GM21526 (cell line): ENCODE measurements around the gene COBL.

ENCODE experiments used
- ATAC-seq: cut with Tn5 transposase; IDR thresholded peaks from one replicate; pipeline ENCODE4 v1.9.1; 2021; ENCODE audit warnings: moderate library complexity; ENCODE audit not compliant: unreplicated experiment, low FRiP score

COBL gene

DNA sequence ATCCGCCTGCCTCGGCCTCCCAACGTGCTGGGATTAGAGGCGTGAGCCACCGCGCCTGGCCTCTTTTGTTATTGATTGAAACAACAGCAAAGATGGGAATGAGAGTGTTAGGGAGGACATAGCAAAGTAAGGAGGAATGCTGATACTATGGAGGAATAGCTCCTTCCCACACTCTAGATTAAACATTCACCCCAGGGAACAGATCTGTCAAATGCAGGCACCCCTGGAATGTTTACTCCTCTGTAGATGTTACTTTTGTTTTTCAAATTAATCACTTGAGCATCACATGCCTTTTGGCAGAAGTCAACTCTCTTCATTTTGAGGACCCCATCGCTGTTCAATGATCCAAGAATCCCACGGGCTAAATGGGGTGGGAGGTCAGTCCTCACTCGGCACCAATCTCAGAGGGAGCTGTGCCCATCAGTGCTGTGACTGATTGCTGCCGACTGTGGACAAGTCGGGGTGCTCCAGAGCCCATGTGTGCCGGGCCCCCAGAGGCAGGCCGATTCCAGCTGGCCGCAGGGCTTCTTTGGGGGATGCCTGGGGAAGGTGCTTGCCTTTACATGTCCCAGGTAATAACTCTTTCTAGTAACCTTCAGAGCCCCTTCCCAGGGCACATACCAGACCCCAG is 10.2 kb upstream of the COBL start:
- ATAC-seq = no peak

DNA sequence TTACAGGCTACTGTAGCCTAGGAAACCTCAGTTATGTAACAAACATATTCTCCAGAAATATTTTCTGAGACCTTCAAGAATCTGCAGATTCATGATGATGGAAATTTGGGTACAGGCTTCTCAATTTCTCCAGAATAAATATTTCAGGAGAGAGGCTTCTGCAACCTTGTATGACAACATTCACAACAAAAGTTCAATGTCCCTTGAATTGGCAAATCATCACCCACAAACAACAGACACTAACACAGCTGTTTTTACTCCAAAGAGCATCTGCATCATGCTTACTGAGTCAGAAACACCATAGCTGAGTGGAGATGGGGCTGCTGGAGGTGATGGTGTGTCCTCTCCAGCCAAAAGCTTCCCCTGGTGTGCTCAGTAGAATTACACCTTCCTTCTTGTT is 9.3 kb upstream of the COBL start:
- ATAC-seq = no peak

DNA sequence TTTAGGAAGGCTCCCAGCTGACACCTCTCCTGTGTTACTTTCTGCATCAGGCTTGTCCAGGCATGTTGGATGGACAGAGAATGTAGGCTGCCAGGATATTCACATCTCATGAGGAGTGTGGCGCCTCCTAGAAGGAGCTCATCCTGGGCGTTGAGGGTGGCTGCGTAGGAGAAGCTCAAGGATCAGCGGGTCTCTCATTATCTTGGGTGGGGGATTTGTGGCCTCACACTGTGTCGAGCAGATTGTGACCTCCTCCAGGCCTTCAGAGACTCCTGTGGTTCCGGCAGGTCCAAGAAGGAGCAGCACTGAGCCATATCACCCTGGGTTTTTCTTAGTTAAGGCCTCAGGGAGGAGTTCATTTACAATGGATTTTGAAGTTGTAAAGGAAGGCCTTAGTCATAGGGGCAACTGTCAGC is 8.7 kb upstream of the COBL start:
- ATAC-seq = no peak

DNA sequence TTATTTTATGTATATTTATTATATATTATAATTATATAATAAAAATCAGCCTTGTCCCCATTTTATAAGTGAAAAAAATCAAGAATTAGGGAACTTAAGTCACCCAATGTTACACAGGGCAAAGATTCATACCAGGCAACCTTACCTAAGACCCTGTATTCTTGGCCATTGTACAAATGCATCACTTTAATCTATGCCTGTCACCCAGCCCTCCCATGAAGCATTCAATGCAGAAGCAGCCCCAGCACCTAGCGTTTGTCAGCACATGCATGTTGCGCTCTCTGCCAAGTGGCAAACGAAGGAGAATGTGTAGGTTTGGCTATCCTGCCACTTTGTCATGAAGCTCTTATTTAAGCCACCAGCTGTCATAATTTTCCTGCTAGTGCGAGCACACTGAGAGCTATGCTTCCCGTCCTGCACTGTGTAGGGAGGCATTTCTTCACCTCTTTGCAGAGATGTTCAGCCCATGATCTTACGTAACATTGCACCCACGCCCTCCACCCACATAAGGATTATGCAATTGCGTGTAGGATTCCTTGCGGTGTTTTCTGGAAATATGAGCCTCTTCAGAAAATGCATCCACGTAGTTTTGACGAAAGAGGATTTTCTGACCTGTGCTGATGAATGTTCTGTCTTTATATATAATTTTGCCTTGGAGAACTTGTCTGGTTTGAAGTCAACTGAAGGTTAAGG is 7.7 kb upstream of the COBL start:
- ATAC-seq = no peak

DNA sequence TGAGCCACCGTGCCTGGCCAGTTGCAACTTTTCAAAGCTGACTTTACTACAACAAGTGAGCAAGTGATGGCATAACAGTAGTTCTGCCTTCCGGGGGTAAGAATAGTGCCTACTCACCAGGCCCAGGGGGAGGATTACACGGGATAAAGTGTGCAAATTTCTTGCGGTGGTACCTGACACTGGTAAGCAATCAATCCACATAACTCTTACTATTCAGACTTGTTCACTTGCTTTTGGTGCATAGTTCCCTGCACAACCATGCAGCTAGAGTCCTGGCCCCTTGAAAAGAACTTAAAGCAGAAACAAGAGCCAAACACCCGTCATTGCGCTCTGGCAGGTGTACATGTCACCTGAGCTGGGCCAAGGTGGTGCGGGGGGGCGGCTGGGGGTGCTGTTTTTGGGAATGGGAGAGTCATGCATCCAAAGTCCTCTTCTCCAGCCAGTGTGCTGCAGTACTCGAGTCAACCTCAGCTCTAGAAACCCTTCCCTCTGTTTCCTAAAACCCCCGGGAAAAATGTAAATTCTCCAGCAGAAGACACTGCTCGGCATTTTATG is 5.4 kb upstream of the COBL start:
- ATAC-seq = no peak

DNA sequence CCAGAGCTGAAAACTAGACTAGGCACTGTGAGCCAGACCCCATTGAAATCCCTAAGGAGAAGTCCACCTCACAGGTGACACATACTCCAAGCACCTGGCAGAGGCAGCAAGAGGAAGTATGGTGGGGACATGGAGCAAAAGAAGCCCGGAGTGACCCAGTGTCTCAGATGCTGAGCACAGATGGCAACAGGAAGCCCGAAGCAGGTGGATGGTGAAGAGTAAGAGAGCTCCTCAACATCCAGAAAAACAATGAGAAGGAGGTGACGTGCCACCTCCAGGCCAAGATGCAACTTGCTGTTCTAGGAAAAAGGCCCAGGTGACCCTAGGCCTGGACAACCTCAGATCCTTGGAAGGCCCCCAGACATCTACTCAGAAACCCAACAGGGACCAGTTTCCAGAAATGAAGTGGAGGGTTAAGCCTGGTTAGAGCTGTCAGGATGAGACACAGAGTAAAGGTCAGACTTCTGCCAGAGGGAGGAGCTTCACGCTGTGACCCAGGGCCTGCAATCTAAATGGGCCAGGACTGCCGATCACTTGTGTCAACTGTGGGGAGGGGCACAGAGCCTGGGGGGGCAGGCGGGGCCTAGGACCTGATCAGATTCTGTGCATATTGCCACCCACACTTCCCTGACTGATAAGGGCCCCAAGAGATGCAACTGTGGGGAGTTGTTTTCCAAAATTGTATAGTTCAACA is 2.4 kb upstream of the COBL start:
- ATAC-seq = no peak

DNA sequence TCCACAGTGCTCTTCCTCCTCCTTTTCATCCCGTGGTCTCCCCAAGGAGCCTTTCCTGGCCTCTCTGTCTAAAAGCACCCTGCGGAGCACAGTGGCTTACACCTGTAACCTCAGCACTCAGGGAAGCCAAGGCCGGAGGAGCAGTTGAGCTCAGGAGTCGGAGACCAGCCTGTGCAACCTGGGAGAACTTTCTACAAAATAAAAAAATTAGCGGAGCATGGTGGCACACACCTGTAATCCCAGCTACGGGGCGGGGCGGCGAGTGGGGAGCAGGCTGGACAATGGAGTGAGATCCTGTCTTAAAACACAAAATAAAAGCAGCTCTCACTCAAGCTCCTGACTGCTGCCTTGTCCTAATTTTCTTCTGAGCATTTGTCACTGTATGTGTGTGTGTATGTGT is 1.4 kb upstream of the COBL start:
- no peak for ATAC-seq

DNA sequence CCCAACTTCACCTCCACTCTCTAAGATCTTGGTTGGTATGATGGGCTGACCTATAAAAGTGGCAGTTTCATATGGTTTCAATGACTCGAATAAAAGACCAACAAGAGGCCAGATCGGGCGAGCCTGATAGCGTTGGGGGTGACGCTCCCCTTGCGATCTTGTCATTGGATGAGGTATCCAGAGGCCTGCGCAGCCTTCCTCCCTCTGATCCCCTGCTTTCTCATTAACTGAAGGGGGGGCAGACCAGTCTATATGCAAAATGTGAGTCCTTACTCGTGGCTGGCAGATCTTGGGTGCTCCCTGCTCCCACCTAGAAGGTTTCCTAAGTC is 937 bp upstream of the COBL start:
- ATAC-seq = no peak

DNA sequence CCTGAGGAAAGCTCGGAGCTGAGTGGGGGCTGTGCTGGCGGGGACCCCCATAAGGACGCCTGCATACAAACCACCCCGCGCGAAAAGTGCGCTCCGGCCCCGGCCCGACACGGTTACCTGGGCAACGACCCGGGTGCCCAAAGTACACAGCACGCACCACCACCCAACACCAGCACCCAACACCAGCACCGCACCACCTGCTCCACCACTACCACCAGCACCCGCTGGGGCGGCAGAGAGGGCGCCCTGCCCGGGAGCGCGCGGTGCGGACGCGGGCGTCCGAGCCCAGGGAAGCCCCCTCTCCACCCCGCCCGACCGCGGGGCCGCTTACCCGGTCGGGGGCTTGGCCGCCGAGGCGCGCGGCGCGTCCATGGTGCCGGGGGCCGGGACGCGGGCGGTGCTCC is 345 bp downstream of the COBL start:
- no peak for ATAC-seq

DNA sequence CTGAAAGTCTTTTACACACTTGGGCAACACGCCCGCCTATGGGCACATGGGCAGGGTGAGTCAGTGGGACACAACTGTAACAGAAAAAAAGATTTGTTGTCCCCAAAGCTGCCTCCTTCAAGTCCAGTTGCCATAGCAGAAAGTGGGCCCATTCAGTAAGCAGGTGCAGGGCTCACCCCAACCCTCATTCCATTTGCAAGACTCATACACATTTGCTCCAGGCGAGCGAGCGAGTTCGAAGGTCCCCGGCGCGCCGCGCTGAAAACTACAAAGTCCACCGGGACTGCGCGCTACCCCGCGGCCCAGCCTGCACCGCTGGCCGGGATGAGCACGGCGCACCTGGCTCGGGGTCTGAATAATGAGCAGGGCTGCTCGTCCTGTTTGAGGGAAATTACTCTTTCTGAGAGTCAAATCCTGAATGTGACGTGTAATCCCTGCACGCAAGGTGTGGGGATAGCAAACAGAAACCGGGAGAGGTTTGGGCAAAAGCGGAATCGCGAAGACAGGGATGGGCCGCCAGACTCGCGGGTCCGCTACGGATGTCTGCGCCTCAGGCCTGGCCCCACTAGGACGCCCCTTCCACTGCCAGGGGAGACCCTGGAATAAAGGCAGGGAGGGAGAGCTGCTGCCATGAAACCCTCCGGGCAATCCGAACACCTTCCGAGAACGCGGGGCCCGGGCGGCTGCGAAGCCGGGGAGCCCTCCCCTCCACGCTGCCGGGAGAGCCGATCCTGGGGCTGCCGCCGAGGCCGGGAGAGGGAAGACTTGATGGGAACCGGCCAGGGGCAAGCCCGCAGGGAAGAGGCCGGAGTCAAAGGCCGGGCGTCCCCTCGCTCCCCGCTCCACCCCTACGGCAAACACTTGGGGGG is 982 bp downstream of the COBL start:
- no peak for ATAC-seq

DNA sequence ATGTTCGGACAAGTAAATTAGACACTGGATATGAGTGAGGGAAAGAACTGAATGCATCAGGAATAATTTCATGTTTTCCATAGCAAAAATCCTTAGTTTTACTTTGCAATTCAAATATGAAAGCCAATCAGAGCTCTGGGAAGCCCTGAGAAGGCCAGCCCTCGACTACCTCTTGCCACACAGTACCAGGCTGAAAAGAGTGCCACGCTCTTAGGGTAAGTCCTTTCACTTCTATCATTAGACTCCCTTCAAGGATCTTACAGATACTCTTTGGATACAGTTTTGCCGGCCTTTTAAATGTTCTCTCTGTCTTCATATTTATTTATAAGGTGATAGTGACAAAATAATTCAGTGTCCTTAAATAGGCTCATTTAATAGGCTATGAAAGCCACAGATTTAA is 1.9 kb downstream of the COBL start:
- no peak for ATAC-seq

DNA sequence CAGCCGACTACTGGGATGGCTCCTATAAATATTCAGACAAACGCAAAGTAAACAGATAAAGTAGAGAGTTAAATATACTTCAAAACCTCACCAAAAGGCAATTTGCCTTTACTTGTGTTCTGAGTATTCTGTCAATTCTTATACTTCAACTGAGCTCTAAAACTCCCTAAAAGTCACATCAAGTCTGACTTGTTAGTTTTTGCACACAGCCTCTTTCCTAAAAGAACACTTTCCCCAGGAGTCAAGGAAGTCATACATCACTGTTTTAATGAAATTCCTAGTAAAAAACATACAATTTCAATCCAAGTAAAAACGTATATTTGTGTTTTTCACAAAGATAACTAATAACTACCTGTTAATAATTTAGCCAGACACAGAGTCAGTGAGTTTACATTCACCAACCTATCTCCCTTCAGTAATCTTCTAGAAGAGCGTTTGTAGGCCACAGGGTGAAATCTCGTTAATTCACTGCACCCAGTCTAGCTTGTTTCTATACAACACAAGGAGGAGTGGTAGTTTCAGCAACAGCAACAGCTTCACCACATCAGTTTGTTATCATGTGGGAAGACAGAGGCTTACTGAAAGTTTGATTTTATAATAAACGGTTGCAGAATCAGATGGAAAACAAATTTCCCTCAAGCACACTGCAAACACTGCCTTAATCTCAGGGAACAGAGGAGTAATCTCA is 2.7 kb downstream of the COBL start:
- no peak for ATAC-seq

DNA sequence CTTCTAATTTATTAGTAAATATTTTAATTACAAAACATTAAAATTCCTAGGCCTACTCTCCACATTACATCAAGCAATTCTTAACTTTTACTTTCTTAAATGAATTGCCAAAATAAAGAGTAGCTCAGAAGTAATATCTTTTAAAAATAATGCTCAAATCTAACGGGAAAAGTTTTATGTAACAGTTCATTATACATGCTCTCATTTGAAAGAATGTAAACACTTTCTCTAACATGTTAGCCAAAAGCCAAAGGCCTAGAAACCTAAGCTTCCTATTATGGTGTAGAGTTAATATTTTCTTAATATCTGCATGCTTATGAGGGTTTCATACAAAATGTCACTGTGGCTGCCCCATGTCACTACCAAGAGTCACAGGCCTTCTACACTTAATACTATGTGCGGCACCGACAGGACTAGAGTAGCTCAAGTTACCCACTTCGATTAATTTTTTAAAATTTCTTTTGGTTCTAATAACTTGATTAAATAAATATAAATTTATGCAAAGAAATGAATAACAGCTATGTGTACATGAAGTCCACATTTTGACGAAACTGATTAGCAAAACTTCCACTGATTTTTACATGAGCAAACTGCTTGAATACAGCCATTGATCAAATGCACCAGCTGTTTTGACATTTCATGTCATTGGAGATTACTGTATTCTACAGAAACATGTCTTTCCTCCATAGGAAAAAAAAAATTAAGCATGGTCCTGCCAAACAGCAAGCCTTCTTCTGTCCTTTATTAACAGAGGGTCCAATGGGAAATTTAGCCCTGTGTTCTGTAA is 3.5 kb downstream of the COBL start:
- ATAC-seq = no peak

DNA sequence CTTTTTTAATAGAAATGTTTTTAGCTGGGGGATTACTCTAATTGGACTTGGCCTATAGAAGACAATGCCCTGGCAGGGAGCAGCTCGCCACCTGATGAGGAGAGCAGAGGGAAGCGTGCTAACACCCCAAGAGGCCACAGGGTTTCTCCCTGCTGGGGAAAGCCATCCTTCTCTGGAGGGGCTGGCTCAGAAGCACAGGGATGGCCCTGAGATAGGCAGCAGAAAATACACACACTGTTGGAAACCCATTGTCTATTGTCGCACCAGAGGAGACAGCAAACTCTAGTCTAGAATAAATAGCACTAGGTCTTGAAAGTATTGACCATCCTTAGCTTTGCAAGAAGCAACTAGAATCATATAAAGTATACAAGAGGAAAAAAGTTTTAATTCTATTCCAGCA is 5.4 kb downstream of the COBL start:
- no peak for ATAC-seq

DNA sequence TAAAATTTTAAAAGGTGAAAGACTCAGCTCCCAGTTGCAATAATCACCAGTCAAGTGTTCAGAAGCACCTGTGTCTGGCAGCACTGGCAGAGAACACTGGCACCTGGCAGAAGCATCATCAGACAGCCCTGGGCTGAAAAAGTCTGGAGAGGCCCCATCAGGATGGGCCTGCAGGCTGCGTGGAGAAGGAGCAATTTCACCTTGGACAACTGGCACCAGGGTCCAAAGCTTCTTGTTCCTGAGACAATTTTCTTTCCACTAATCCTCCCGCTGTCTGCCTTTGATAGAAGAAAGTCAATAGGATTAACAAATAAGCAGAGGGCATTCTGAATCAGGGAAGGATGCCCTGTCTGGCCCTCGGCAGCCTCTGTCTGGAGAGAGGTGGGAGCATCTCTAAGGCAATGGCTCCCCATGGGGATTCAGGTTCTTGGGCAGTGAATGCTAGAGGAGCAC is 6.5 kb downstream of the COBL start:
- no peak for ATAC-seq

DNA sequence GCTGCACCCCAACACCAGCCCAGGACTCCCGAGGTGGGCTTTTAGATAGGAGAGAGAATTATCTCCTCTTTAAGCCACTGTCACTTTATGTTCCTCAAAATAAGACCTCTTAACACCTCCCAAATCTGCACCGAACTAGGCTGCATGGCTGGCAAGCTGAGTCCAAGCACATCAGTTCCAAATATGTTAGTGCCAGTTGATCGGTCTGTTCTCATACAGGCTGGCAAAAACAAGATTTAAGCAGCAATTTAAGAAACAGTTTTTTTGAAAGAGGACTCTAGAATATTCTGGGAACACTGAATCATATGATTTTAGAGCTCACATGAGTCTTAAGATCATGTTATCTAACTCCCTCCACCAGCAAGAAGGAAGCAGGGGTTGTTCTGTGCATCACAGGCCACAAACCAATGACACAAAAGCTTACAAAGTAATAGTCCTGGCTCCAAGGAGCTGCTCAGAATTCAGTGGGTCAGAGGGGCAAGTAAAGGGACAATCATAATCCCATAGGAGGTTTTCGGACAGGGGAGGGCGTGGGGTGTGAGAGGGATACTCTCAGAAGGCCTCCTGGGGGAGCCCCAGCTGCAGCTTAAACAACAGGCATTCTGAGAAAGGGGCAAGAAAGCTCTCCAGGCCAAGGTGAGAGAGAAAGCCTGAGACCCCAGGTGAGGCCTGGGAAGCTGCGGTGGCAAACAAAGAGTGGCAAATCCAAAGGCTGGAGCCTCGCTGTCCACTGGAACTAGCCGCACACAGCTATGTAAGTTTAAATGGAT is 7.1 kb downstream of the COBL start:
- no peak for ATAC-seq

DNA sequence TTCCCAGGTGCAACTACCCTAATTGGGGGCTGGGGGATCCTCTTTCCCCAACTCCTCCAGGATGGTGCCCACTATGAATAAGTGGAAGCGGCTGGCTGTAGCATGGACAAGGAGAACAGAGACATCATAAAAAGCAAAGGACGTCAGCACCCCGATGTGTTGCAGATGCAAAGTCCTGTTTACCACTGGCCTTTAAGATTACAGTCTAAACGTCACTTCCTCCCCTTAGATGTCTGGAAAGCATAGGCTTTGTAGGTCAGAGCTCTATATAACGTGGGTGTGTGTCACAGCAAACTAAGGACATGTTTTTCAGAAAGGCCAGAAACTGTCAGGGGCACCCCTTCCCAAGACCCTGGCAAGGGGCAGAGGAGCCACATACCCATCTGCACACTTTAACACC is 7.9 kb downstream of the COBL start:
- no peak for ATAC-seq

DNA sequence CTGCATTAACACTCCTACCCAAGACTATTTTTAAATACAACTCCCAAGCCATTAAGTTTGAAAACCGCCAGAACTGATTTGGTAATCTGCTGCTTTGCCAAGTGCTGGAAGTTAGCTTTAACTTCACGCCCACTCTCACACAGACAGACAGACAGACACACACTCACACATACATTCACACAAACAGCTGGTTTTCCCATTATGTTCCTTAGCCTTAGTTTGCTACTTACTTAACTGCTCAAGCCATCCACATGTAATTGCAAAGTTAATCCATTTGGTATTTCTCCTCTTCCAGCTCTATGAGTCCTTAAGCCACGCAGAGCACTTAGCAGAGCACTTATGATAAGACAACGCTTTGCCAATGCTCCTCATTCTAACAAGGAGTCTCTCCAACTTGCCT is 8.3 kb downstream of the COBL start:
- ATAC-seq = no peak
